IMR-90 (cell line): Measurements from ENCODE around the gene ARHGAP15. TPM values are rescaled to one million over a fixed set of nuclear protein-coding genes. Genes with fewer than 3 reads are reported as not detected.

Experiments
- ATAC-seq: fragments of 200-7000 bp; cut with Tn5 transposase; 2 replicates; pipeline ENCODE4 v1.9.1; 2020; ENCODE audit warnings: low read depth, mild to moderate bottlenecking, moderate library complexity
- BruUV-seq: library from RNA; stranded (reverse); fragments of 400-500 nt; replicated peaks from 2 replicates; lab custom pipeline; 2021; lab: Mats Ljungman, UMichigan
- CTCF ChIA-PET: fragments of 300-600 bp; formaldehyde crosslinking; extraction: SDS; loops from one replicate; lab custom pipeline; 2021; ENCODE audit warnings: antibody characterized with exemption; lab: Yijun Ruan, JAX
- POLR2A ChIA-PET: fragments of 300-600 bp; sonication (Branson Sonifier 250); formaldehyde crosslinking; loops from one replicate; lab custom pipeline; 2022; ENCODE audit warnings: antibody characterized with exemption; ENCODE audit not compliant: unreplicated experiment; lab: Charles Lee
- DNase-seq: peaks from one replicate; pipeline ENCODE4 v3.0.0; 2013
- H2AFZ ChIP-seq: replicated peaks from 2 replicates; pipeline ENCODE3; 2013; ENCODE audit warnings: low read length, mild to moderate bottlenecking; ENCODE audit not compliant: poor library complexity
- H2AK5ac ChIP-seq: 2 replicates; pipeline ENCODE4 v1.6.1; 2013; ENCODE audit warnings: low read depth, low read length, inconsistent platforms
- H2AK9ac ChIP-seq: replicated peaks from 2 replicates; pipeline ENCODE3; 2013; ENCODE audit warnings: mild to moderate bottlenecking, low read depth, low read length, moderate library complexity; ENCODE audit not compliant: poor library complexity
- H2BK120ac ChIP-seq: 2 replicates; pipeline ENCODE4 v1.6.1; 2013; ENCODE audit warnings: low read depth, low read length, inconsistent platforms
- H2BK15ac ChIP-seq: 3 replicates; pipeline ENCODE4 v1.6.1; 2013; ENCODE audit warnings: low read depth, low read length, inconsistent platforms
- H2BK20ac ChIP-seq: 2 replicates; pipeline ENCODE4 v1.6.1; 2013; ENCODE audit warnings: low read depth, mild to moderate bottlenecking, inconsistent platforms, low read length, moderate library complexity
- H2BK5ac ChIP-seq: 2 replicates; pipeline ENCODE4 v1.6.1; 2013; ENCODE audit warnings: mild to moderate bottlenecking, low read depth, low read length, inconsistent platforms; ENCODE audit not compliant: poor library complexity, severe bottlenecking
- H3K14ac ChIP-seq: replicated peaks from 2 replicates; pipeline ENCODE4 v1.6.1; 2013; ENCODE audit warnings: low read depth, low read length, inconsistent platforms
- H3K18ac ChIP-seq: 2 replicates; pipeline ENCODE4 v1.6.1; 2013; ENCODE audit warnings: low read depth, low read length, control low read depth
- H3K23ac ChIP-seq: 2 replicates; pipeline ENCODE4 v1.6.1; 2013; ENCODE audit warnings: low read depth, low read length, inconsistent platforms
- H3K27ac ChIP-seq: 2 replicates; pipeline ENCODE4 v1.5.1; 2013; ENCODE audit warnings: mild to moderate bottlenecking, control low read depth, low read length; ENCODE audit not compliant: insufficient read depth
- H3K27me3 ChIP-seq: 2 replicates; pipeline ENCODE4 v1.6.1; 2013; ENCODE audit warnings: low read length; ENCODE audit not compliant: control insufficient read depth, insufficient read depth
- H3K36me3 ChIP-seq: 2 replicates; pipeline ENCODE4 v1.6.1; 2013; ENCODE audit warnings: low read length, mixed read lengths; ENCODE audit not compliant: control insufficient read depth, insufficient read depth
- H3K4ac ChIP-seq: 2 replicates; pipeline ENCODE4 v1.6.1; 2013; ENCODE audit warnings: low read depth, low read length, inconsistent platforms
- H3K4me1 ChIP-seq: 2 replicates; pipeline ENCODE4 v1.6.1; 2013; ENCODE audit warnings: low read length, mixed read lengths; ENCODE audit not compliant: control insufficient read depth, insufficient read depth
- H3K4me2 ChIP-seq: 2 replicates; pipeline ENCODE4 v1.6.1; 2013; ENCODE audit warnings: low read depth, mild to moderate bottlenecking, control low read depth, low read length, moderate library complexity
- H3K4me3 ChIP-seq: 2 replicates; pipeline ENCODE4 v1.5.1; 2013; ENCODE audit warnings: low read depth, mild to moderate bottlenecking, control low read depth, low read length, moderate library complexity; ENCODE audit not compliant: insufficient read depth
- H3K56ac ChIP-seq: 2 replicates; pipeline ENCODE4 v1.6.1; 2013; ENCODE audit warnings: low read length, inconsistent platforms; ENCODE audit not compliant: insufficient read depth; ENCODE audit errors: extremely low read depth
- H3K79me1 ChIP-seq, 2 experiments: 2 replicates each; pipeline ENCODE4 v1.6.1; 2013; ENCODE audit warnings: low read length in 2 of 2, inconsistent platforms in 1 of 2, low read depth in 1 of 2
- H3K9ac ChIP-seq: 2 replicates; pipeline ENCODE4 v1.6.1; 2013; ENCODE audit warnings: low read depth, low read length, control low read depth
- H3K9me1 ChIP-seq: 2 replicates; pipeline ENCODE4 v1.6.1; 2013; ENCODE audit warnings: low read length, inconsistent platforms; ENCODE audit not compliant: insufficient read depth
- H3K9me3 ChIP-seq: 2 replicates; pipeline ENCODE4 v1.6.1; 2013; ENCODE audit warnings: low read length; ENCODE audit not compliant: control insufficient read depth, insufficient read depth
- H4K20me1 ChIP-seq: 2 replicates; pipeline ENCODE4 v1.6.1; 2013; ENCODE audit warnings: low read length, inconsistent platforms; ENCODE audit not compliant: insufficient read depth
- H4K5ac ChIP-seq: 2 replicates; pipeline ENCODE4 v1.6.1; 2013; ENCODE audit warnings: mild to moderate bottlenecking, low read depth, low read length, control low read depth
- H4K8ac ChIP-seq, 2 experiments: 2 replicates each; pipeline ENCODE4 v1.6.1; 2013; ENCODE audit warnings: low read depth in 2 of 2, low read length in 2 of 2, control low read depth in 1 of 2, inconsistent platforms in 1 of 2
- H4K91ac ChIP-seq: 2 replicates; pipeline ENCODE4 v1.6.1; 2013; ENCODE audit warnings: low read depth, low read length, inconsistent platforms; ENCODE audit not compliant: insufficient read depth
- BHLHE40 ChIP-seq: fragments of 150-350 bp; IDR thresholded peaks from 2 replicates; pipeline ENCODE4 v1.6.1; 2016; ENCODE audit warnings: mild to moderate bottlenecking, low read depth, low read length
- CEBPB ChIP-seq: IDR thresholded peaks from 2 replicates; pipeline ENCODE4 v1.6.1; 2012; ENCODE audit warnings: low read depth, low read length, improper control_type of control experiment
- CHD1 ChIP-seq: IDR thresholded peaks from 2 replicates; pipeline ENCODE4 v1.6.1; 2012; ENCODE audit warnings: low read depth, low read length, improper control_type of control experiment
- ELK1 ChIP-seq: fragments of 150-350 bp; IDR thresholded peaks from 2 replicates; pipeline ENCODE4 v1.6.1; 2016; ENCODE audit warnings: low read depth, mild to moderate bottlenecking, low read length, moderate library complexity, borderline replicate concordance
- FOS ChIP-seq: fragments of 150-350 bp; IDR thresholded peaks from 2 replicates; pipeline ENCODE4 v1.6.1; 2016; ENCODE audit warnings: low read depth, low read length
- MAFK ChIP-seq: IDR thresholded peaks from 2 replicates; pipeline ENCODE4 v1.6.1; 2012; ENCODE audit warnings: low read depth, low read length, improper control_type of control experiment
- MAZ ChIP-seq: IDR thresholded peaks from 2 replicates; pipeline ENCODE4 v1.6.1; 2012; ENCODE audit warnings: low read depth, mild to moderate bottlenecking, low read length, improper control_type of control experiment, moderate library complexity, borderline replicate concordance
- MXI1 ChIP-seq: IDR thresholded peaks from 2 replicates; pipeline ENCODE4 v1.6.1; 2012; ENCODE audit warnings: low read depth, mild to moderate bottlenecking, low read length, moderate library complexity, borderline replicate concordance
- NFE2L2 ChIP-seq: fragments of 150-350 bp; IDR thresholded peaks from 2 replicates; pipeline ENCODE4 v1.6.1; 2016; ENCODE audit warnings: low read depth, mild to moderate bottlenecking, low read length
- POLR2A ChIP-seq: IDR thresholded peaks from 2 replicates; pipeline ENCODE4 v1.6.1; 2012; ENCODE audit warnings: mild to moderate bottlenecking, low read depth, low read length
- RAD21 ChIP-seq: IDR thresholded peaks from 2 replicates; pipeline ENCODE4 v1.6.1; 2012; ENCODE audit warnings: low read length, improper control_type of control experiment
- RCOR1 ChIP-seq: IDR thresholded peaks from 2 replicates; pipeline ENCODE4 v1.6.1; 2012; ENCODE audit warnings: mild to moderate bottlenecking, low read length, improper control_type of control experiment; ENCODE audit not compliant: insufficient replicate concordance
- RFX5 ChIP-seq: IDR thresholded peaks from 2 replicates; pipeline ENCODE4 v1.8.0; 2012; ENCODE audit warnings: low read depth, mild to moderate bottlenecking, low read length, moderate library complexity
- SMC3 ChIP-seq: fragments of 150-350 bp; IDR thresholded peaks from 2 replicates; pipeline ENCODE4 v1.6.1; 2016; ENCODE audit warnings: low read depth, mild to moderate bottlenecking, antibody characterized with exemption, low read length, moderate library complexity
- USF2 ChIP-seq: fragments of 150-350 bp; IDR thresholded peaks from 2 replicates; pipeline ENCODE4 v1.6.1; 2017; ENCODE audit warnings: mild to moderate bottlenecking, antibody characterized with exemption, low read length, low read depth
- dilution Hi-C: fragments of 300-500 bp; cut with HindIII; formaldehyde crosslinking; loops from one replicate; pipeline ENCODE4 v1.14.3; 2018; ENCODE audit warnings: low sequenced_read_pairs; ENCODE audit not compliant: unreplicated experiment
- in situ Hi-C: fragments of 300-500 bp; cut with MboI; formaldehyde crosslinking; loops from 3 replicates; pipeline ENCODE4 v1.14.3; 2019; ENCODE audit warnings: low sequenced_read_pairs, inconsistent platforms, mixed read lengths
- intact Hi-C: fragments of 100-400 bp; cut with micrococcal nuclease; formaldehyde crosslinking; loops from 2 replicates; pipeline ENCODE4 v1.10.0; 2022
- polyA plus RNA-seq, 3 experiments: library from polyadenylated mRNA; depleted of rRNA; stranded (reverse); fragments of >200 nt; gene quantifications; 2 replicates each; pipeline ENCODE4 v1.2.3, GENCODE V29; 2012; ENCODE audit warnings: low replicate concordance in 1 of 3
- total RNA-seq: library from RNA; depleted of rRNA; stranded (reverse); fragments of >200 nt; gene quantifications from 2 replicates; pipeline ENCODE4 v1.2.3, GENCODE V29; 2012
- TF ChIP-seq, protein P1 (sequence below): conservative IDR thresholded peaks from 2 replicates; pipeline ENCODE4 v1.5.1; 2012; ENCODE audit warnings: mild to moderate bottlenecking, low read depth, low read length, improper control_type of control experiment

Gene ARHGAP15
- total and polyA plus RNA-seq, 2 of the 4 experiments (the other 2 are of a cell fraction): not detected

- Histone ChIP-seq H3K79me1 (no peaks in the 10 kb centered on the region), H3K27ac (no peak overlapping the region), H4K91ac (no peak overlapping the region), H2BK20ac (no peak overlapping the region), H3K4ac (no peak overlapping the region), H2BK120ac (no peak overlapping the region), H3K23ac (no peak overlapping the region), H2AK9ac (no peak overlapping the region), H3K4me1 (peaks cover 3% of the 10 kb centered on the region), H3K56ac (no peak overlapping the region), H3K14ac (no peak overlapping the region), H2AFZ (no peak overlapping the region), H2BK5ac (no peak overlapping the region), H2BK15ac (no peak overlapping the region), H3K27me3 (no peaks in the 10 kb centered on the region), H4K20me1 (no peaks in the 10 kb centered on the region), H4K5ac (no peak overlapping the region), H3K4me2 (no peak overlapping the region), H4K8ac (no peak overlapping the region), H2AK5ac (no peak overlapping the region), H3K9ac (no peak overlapping the region), H3K9me3 (no peaks in the 10 kb centered on the region), H3K4me3 (no peak overlapping the region), H3K9me1 (no peaks in the 10 kb centered on the region), H3K36me3 (no peaks in the 10 kb centered on the region), H3K18ac (no peak overlapping the region)
- in situ Hi-C loops (no loop called here), dilution Hi-C loops (no loop called here), intact Hi-C loops (no loop called here)
- ATAC-seq (no peak), DNase-seq (no peak)
- POLR2A ChIA-PET: no interaction called here
- no TSS peak for BruUV-seq
- CTCF ChIA-PET: no interaction called here
- TF ChIP-seq, protein P1, sequence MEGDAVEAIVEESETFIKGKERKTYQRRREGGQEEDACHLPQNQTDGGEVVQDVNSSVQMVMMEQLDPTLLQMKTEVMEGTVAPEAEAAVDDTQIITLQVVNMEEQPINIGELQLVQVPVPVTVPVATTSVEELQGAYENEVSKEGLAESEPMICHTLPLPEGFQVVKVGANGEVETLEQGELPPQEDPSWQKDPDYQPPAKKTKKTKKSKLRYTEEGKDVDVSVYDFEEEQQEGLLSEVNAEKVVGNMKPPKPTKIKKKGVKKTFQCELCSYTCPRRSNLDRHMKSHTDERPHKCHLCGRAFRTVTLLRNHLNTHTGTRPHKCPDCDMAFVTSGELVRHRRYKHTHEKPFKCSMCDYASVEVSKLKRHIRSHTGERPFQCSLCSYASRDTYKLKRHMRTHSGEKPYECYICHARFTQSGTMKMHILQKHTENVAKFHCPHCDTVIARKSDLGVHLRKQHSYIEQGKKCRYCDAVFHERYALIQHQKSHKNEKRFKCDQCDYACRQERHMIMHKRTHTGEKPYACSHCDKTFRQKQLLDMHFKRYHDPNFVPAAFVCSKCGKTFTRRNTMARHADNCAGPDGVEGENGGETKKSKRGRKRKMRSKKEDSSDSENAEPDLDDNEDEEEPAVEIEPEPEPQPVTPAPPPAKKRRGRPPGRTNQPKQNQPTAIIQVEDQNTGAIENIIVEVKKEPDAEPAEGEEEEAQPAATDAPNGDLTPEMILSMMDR: no peak
- TF ChIP-seq CEBPB (no peak), MXI1 (no peak), MAFK (no peak), SMC3 (no peak), POLR2A (no peak), BHLHE40 (no peak), CHD1 (no peak), NFE2L2 (no peak), USF2 (no peak), RAD21 (no peak), RCOR1 (no peak), MAZ (no peak), FOS (no peak), RFX5 (no peak), ELK1 (no peak)
Observed at GRCh38 chr2:143433840-143434239, 304.6 kb downstream of the ARHGAP15 start.
